B cell (primary cell): ENCODE data around the gene HMGXB3. TPM values are rescaled to one million over a fixed set of nuclear protein-coding genes. Genes with fewer than 3 reads are reported as not detected.

ENCODE experiments used
- ATAC-seq: fragments of 200-7000 bp; cut with Tn5 transposase; one replicate; pipeline ENCODE4 v1.10.0; 2021; ENCODE audit warnings: low read depth, mild to moderate bottlenecking, moderate number of reproducible peaks, moderate library complexity
- CTCF ChIA-PET: fragments of 350-600 bp; sonication (Branson Sonifier 250); formaldehyde crosslinking; loops from one replicate; lab custom pipeline; 2021; ENCODE audit warnings: antibody characterized with exemption, inconsistent platforms; lab: Charles Lee
- POLR2A ChIA-PET: fragments of 350-600 bp; sonication (Branson Sonifier 250); formaldehyde crosslinking; loops from one replicate; lab custom pipeline; 2021; ENCODE audit warnings: antibody characterized with exemption; lab: Charles Lee
- DNase-seq: peaks from one replicate; pipeline ENCODE4 v3.0.0; 2013
- H2AFZ ChIP-seq: 2 replicates; pipeline ENCODE4 v1.6.1; 2012; ENCODE audit warnings: mild to moderate bottlenecking, low read depth, low read length; ENCODE audit not compliant: insufficient read depth, poor library complexity, severe bottlenecking
- H3K27ac ChIP-seq, 2 donors: 1 replicate in 1 of 2; 2 replicates in 1 of 2; pipeline ENCODE4 v1.5.1; 2012 to 2013; ENCODE audit warnings: low read length in 2 of 2, mild to moderate bottlenecking in 2 of 2, moderate library complexity in 1 of 2
- H3K27me3 ChIP-seq, 4 experiments: fragments of 200-600 bp in 1 of 4; sonication (generic) in 1 of 4; replicated peaks in 1 of 4; 1 replicate in 2 of 4; 2 replicates in 2 of 4; pipeline versions ENCODE4 v1.6.1 to v1.7.0; 2013 to 2016; ENCODE audit warnings: low read length in 3 of 4, mild to moderate bottlenecking in 2 of 4, mixed read lengths in 1 of 4, moderate library complexity in 1 of 4; ENCODE audit not compliant: insufficient read depth in 4 of 4, control insufficient read depth in 3 of 4; ENCODE audit errors: control extremely low read depth in 1 of 4
- H3K36me3 ChIP-seq, 2 experiments: replicated peaks in 1 of 2; 1 replicate in 1 of 2; 2 replicates in 1 of 2; pipeline versions ENCODE4 v1.6.1 to v1.7.1; 2013; ENCODE audit warnings: low read length in 1 of 2; ENCODE audit not compliant: insufficient read depth in 2 of 2, control insufficient read depth in 1 of 2; ENCODE audit errors: control extremely low read depth in 1 of 2, extremely low read depth in 1 of 2
- H3K4me1 ChIP-seq, 2 donors: fragments of 200-600 bp in 1 of 2; sonication (generic) in 1 of 2; 1 replicate in 1 of 2; 2 replicates in 1 of 2; pipeline versions ENCODE4 v1.5.1 to v1.6.1; 2013 to 2017; ENCODE audit warnings: low read length in 2 of 2; ENCODE audit not compliant: control insufficient read depth in 2 of 2, insufficient read depth in 2 of 2
- H3K4me2 ChIP-seq: replicated peaks from 2 replicates; pipeline ENCODE3; 2012; ENCODE audit warnings: mild to moderate bottlenecking, low read depth, low read length; ENCODE audit not compliant: poor library complexity, severe bottlenecking
- H3K4me3 ChIP-seq, 5 experiments: fragments of 200-600 bp in 1 of 5; sonication (generic) in 1 of 5; 1 replicate in 3 of 5; 2 replicates in 2 of 5; pipeline versions ENCODE4 v1.5.1 to v1.7.0; 2011 to 2016; ENCODE audit warnings: low read length in 4 of 5, mild to moderate bottlenecking in 4 of 5, low read depth in 2 of 5, control low read depth in 1 of 5, moderate library complexity in 1 of 5; ENCODE audit not compliant: insufficient read depth in 1 of 5; ENCODE audit errors: control extremely low read depth in 1 of 5, extremely low read depth in 1 of 5
- H3K79me2 ChIP-seq: fragments of 200-600 bp; sonication (generic); one replicate; pipeline ENCODE4 v1.6.0; 2016; ENCODE audit warnings: low read length; ENCODE audit not compliant: control insufficient read depth, insufficient read depth
- H3K9ac ChIP-seq: fragments of 200-600 bp; sonication (generic); 2 replicates; pipeline ENCODE4 v1.6.1; 2017; ENCODE audit warnings: mild to moderate bottlenecking, low read length, moderate library complexity
- H3K9me3 ChIP-seq, 3 donors: one replicate each; pipeline versions ENCODE4 v1.6.1 to v1.7.1; 2013; ENCODE audit warnings: low read length in 2 of 3; ENCODE audit not compliant: control insufficient read depth in 2 of 3, insufficient read depth in 1 of 3; ENCODE audit errors: control extremely low read depth in 1 of 3
- H4K20me1 ChIP-seq: 2 replicates; pipeline ENCODE4 v1.6.0; 2012; ENCODE audit warnings: mild to moderate bottlenecking, low read length; ENCODE audit not compliant: insufficient read depth, control insufficient read depth, poor library complexity, severe bottlenecking
- H3K27ac Mint-ChIP-seq: one replicate; pipeline ENCODE4 v1.8.0; 2021; ENCODE audit warnings: mixed read lengths
- H3K27me3 Mint-ChIP-seq: one replicate; pipeline ENCODE4 v1.8.0; 2021; ENCODE audit warnings: mixed read lengths
- H3K4me1 Mint-ChIP-seq: one replicate; pipeline ENCODE4 v1.8.0; 2021; ENCODE audit warnings: mixed read lengths
- H3K4me3 Mint-ChIP-seq: one replicate; pipeline ENCODE4 v1.8.0; 2021; ENCODE audit warnings: mixed read lengths
- H3K9me3 Mint-ChIP-seq: one replicate; pipeline ENCODE4 v1.8.0; 2022; ENCODE audit warnings: mixed read lengths; ENCODE audit not compliant: insufficient read depth
- CTCF ChIP-seq: fragments of 200-600 bp; IDR thresholded peaks from one replicate; pipeline ENCODE4 v1.8.0; 2022; ENCODE audit warnings: antibody characterized with exemption, mild to moderate bottlenecking
- EZH2 ChIP-seq: IDR thresholded peaks from 2 replicates; pipeline ENCODE4 v1.6.1; 2012; ENCODE audit warnings: borderline replicate concordance, low read depth, mild to moderate bottlenecking, moderate library complexity, low read length; ENCODE audit not compliant: insufficient read depth, poor library complexity, severe bottlenecking
- WGBS: methylation state at CpG from one replicate; pipeline ENCODE4 v1.1.5; 2013; ENCODE audit warnings: missing lambda C conversion rate; ENCODE audit not compliant: insufficient coverage; 5-methylcytosine and 5-hydroxymethylcytosine counted together
- intact Hi-C: fragments of 100-400 bp; cut with micrococcal nuclease; formaldehyde crosslinking; loops from one replicate; pipeline ENCODE4 v1.10.0; 2022
- polyA plus RNA-seq: library from polyadenylated mRNA; depleted of rRNA; stranded (reverse); fragments of >200 nt; gene quantifications from 2 replicates; pipeline ENCODE4 v1.2.3, GENCODE V29; 2012
- total RNA-seq, 2 donors: library from RNA; stranded (reverse); fragments of 120-200 nt in 1 of 2; gene quantifications; 1 replicate in 1 of 2; 2 replicates in 1 of 2; pipeline versions ENCODE4 v1.2.3 to v1.2.4, GENCODE V29; 2013 to 2022

Gene HMGXB3
- total and polyA plus RNA-seq, 2 donors (not counting 1 experiment from before 2014, with no cell fraction given): 28.5 to 35.7 TPM

- Mint-ChIP-seq H3K27ac (no peak overlapping the region), H3K4me3 (no peak overlapping the region), H3K27me3 (no peaks in the 10 kb centered on the region), H3K4me1 (no peaks in the 10 kb centered on the region), H3K9me3 (no peaks in the 10 kb centered on the region)
- 100% methylated on average over 1 of the region's 2 CpGs for WGBS
- no peak overlapping the region for H2AFZ ChIP-seq
- intact Hi-C loops: no loop called here
- no peak overlapping the region for H3K4me2 ChIP-seq
- no peak overlapping the region for H3K9ac ChIP-seq
- H3K4me1 ChIP-seq: no peaks in the 10 kb centered on the region
- H3K36me3 ChIP-seq: peaks cover 2 to 30% of the 10 kb centered on the region in 2 experiments
- DNase-seq (no peak), ATAC-seq (no peak)
- H3K4me3 ChIP-seq: no peak overlapping the region
- ChIA-PET CTCF (no interaction called here), POLR2A (no interaction called here)
- peaks cover 7% of the 10 kb centered on the region for H4K20me1 ChIP-seq
- H3K79me2 ChIP-seq: peaks cover 11% of the 10 kb centered on the region
- H3K27ac ChIP-seq: no peak overlapping the region
- TF ChIP-seq CTCF (no peak), EZH2 (no peak)
- H3K9me3 ChIP-seq: no peaks in the 10 kb centered on the region
- no peaks in the 10 kb centered on the region for H3K27me3 ChIP-seq
Measured at GRCh38 chr5:149975409-149975808, 25.1 kb upstream of the HMGXB3 start.

- H3K27ac Mint-ChIP-seq: no peak overlapping the region
- Histone ChIP-seq H3K79me2 (peaks cover 7% of the 10 kb centered on the region), H3K27me3 (no peaks in the 10 kb centered on the region), H3K36me3 (peaks cover 3 to 43% of the 10 kb centered on the region in 2 experiments), H3K27ac (no peak overlapping the region), H3K4me3 (no peak overlapping the region), H3K9me3 (no peaks in the 10 kb centered on the region), H2AFZ (no peak overlapping the region), H4K20me1 (peaks cover 7% of the 10 kb centered on the region), H3K4me2 (no peak overlapping the region), H3K4me1 (no peaks in the 10 kb centered on the region), H3K9ac (no peak overlapping the region)
- POLR2A ChIA-PET: no interaction called here
- intact Hi-C loops: no loop called here
- H3K27me3 Mint-ChIP-seq: no peaks in the 10 kb centered on the region
- H3K4me1 Mint-ChIP-seq: no peaks in the 10 kb centered on the region
- no peak for ATAC-seq
- DNase-seq: no peak
- TF ChIP-seq CTCF (no peak), EZH2 (no peak)
- H3K4me3 Mint-ChIP-seq: no peak overlapping the region
- CTCF ChIA-PET: interaction anchor here (1.4 kb wide), 1 partner anchor 11 kb away, joined by 8 read pairs; no protein-coding TSS in a partner anchor
- no peaks in the 10 kb centered on the region for H3K9me3 Mint-ChIP-seq
- no CpG with 5 or more reads among the region's 1 CpG for WGBS
Measured at GRCh38 chr5:149979896-149980295, 20.6 kb upstream of the HMGXB3 start.
